Measurements from ENCODE around the gene NISCH.
A peak's percentile ranks its signal among the peaks of the same experiment; 100 is the strongest.

Gene NISCH

GRCh38 chr3:52436500-52437149 is 18.8 kb upstream of the NISCH start:
- DNase-seq: no peak

- no peak for DNase-seq
Observed at GRCh38 chr3:52437326-52438103, 17.9 kb upstream of the NISCH start.

- no peak for DNase-seq
Observed at GRCh38 chr3:52438104-52438376, 17.4 kb upstream of the NISCH start.

GRCh38 chr3:52438579-52439425 is 16.6 kb upstream of the NISCH start:
- no peak for DNase-seq

- no peak for DNase-seq
Observed at GRCh38 chr3:52439426-52440248, 15.8 kb upstream of the NISCH start.

GRCh38 chr3:52440249-52440551 is 15.2 kb upstream of the NISCH start:
- no peak for DNase-seq

GRCh38 chr3:52440671-52441070 is 14.7 kb upstream of the NISCH start:
- no peak for DNase-seq

- DNase-seq: no peak
Observed at GRCh38 chr3:52441091-52441771, 14.2 kb upstream of the NISCH start.

GRCh38 chr3:52441772-52442332 is 13.6 kb upstream of the NISCH start:
- DNase-seq: no peak

- no peak for DNase-seq
Observed at GRCh38 chr3:52442409-52443267, 12.8 kb upstream of the NISCH start.

GRCh38 chr3:52443268-52443610 is 12.2 kb upstream of the NISCH start:
- DNase-seq: no peak

- no peak for DNase-seq
Observed at GRCh38 chr3:52443791-52444687, 11.4 kb upstream of the NISCH start.

- peak; percentile 40 to 62 (median 53) for DNase-seq
Observed at GRCh38 chr3:52444860-52445793, 10.3 kb upstream of the NISCH start, which contains the start of gene SEMA3G. Gene SEMA3G, minus strand, starts transcription at chr3:52445103. Its CDS starts 76 bp downstream, at chr3:52445027.

- no peak for DNase-seq
Observed at GRCh38 chr3:52446042-52446441, 9.4 kb upstream of the NISCH start.

- peak; percentile 24 to 47 (median 38) for DNase-seq
Observed at GRCh38 chr3:52446631-52447511, 8.5 kb upstream of the NISCH start.

- no peak for DNase-seq
Observed at GRCh38 chr3:52447512-52448355, 7.7 kb upstream of the NISCH start.
